Fibroblast of upper back skin (primary cell): Measurements from ENCODE around the gene NRF1.
"Not testable (repeated sequence)": the region's sequence is repeated elsewhere in the genome, so short reads cannot be mapped to it uniquely, and the experiment has no call there.

Source experiments
- DNase-seq: peaks from one replicate; pipeline ENCODE4 v3.0.0-alpha.2; 2013

The NRF1 gene

GRCh38 chr7:129607471-129608120, 3.9 kb upstream of the NRF1 start:
- no peak for DNase-seq

- DNase-seq: no peak
Observed at GRCh38 chr7:129609666-129610065, 1.9 kb upstream of the NRF1 start.

- no peak for DNase-seq
Observed at GRCh38 chr7:129610709-129611245, 743 bp upstream of the NRF1 start.

GRCh38 chr7:129612112-129613015, 844 bp downstream of the NRF1 start:
- peak; percentile 36 for DNase-seq

GRCh38 chr7:129613016-129613337, 1.5 kb downstream of the NRF1 start:
- DNase-seq: no peak

GRCh38 chr7:129615018-129615417, 3.5 kb downstream of the NRF1 start:
- DNase-seq: peak; percentile 46

- DNase-seq: no peak
Observed at GRCh38 chr7:129616530-129616929, 5.0 kb downstream of the NRF1 start.

GRCh38 chr7:129617178-129617577, 5.7 kb downstream of the NRF1 start:
- no peak for DNase-seq

GRCh38 chr7:129617652-129618051, 6.1 kb downstream of the NRF1 start:
- DNase-seq: no peak

- DNase-seq: no peak
Observed at GRCh38 chr7:129626896-129627295, 15.4 kb downstream of the NRF1 start.

GRCh38 chr7:129630341-129630740, 18.8 kb downstream of the NRF1 start:
- DNase-seq: no peak

- no peak for DNase-seq
Observed at GRCh38 chr7:129634361-129635034, 23.0 kb downstream of the NRF1 start.

- DNase-seq: peak; percentile 74
Observed at GRCh38 chr7:129635300-129636029, 23.9 kb downstream of the NRF1 start.

GRCh38 chr7:129636030-129636550, 24.6 kb downstream of the NRF1 start:
- not testable (repeated sequence) for DNase-seq

- no peak for DNase-seq
Observed at GRCh38 chr7:129636641-129637040, 25.1 kb downstream of the NRF1 start.

GRCh38 chr7:129640400-129640799, 28.9 kb downstream of the NRF1 start:
- DNase-seq: no peak

GRCh38 chr7:129642871-129643549, 31.5 kb downstream of the NRF1 start:
- peak; percentile 21 for DNase-seq

- no peak for DNase-seq
Observed at GRCh38 chr7:129643550-129644170, 32.1 kb downstream of the NRF1 start.

GRCh38 chr7:129644634-129645230, 33.2 kb downstream of the NRF1 start:
- peak; percentile 70 for DNase-seq

- no peak for DNase-seq
Observed at GRCh38 chr7:129646369-129647021, 35.0 kb downstream of the NRF1 start.
